8988T (cell line): ENCODE measurements around the gene C4orf46.

Experiments
- DNase-seq: peaks from one replicate; pipeline ENCODE4 v3.0.0; 2011

C4orf46 gene

GRCh38 chr4:158649111-158649680, 22.5 kb downstream of the C4orf46 start:
- no peak for DNase-seq

- no peak for DNase-seq
Measured at GRCh38 chr4:158644760-158645159, 26.9 kb downstream of the C4orf46 start.

- no peak for DNase-seq
Measured at GRCh38 chr4:158644356-158644755, 27.3 kb downstream of the C4orf46 start.

GRCh38 chr4:158636619-158637018, 35.1 kb downstream of the C4orf46 start:
- DNase-seq, result no peak

GRCh38 chr4:158630893-158631292, 40.8 kb downstream of the C4orf46 start:
- DNase-seq, result no peak

- no peak for DNase-seq
Measured at GRCh38 chr4:158625544-158625943, 46.1 kb downstream of the C4orf46 start.

- no peak for DNase-seq
Measured at GRCh38 chr4:158624889-158625478, 46.7 kb downstream of the C4orf46 start.

- DNase-seq, result no peak
Measured at GRCh38 chr4:158622251-158622650, 49.4 kb downstream of the C4orf46 start.

GRCh38 chr4:158621729-158622128, 50.0 kb downstream of the C4orf46 start:
- no peak for DNase-seq

GRCh38 chr4:158617956-158618355, 53.7 kb downstream of the C4orf46 start:
- DNase-seq, result no peak
